Measurements from ENCODE around the gene RASSF4. TPM values are rescaled to one million over a fixed set of nuclear protein-coding genes. Genes with fewer than 3 reads are reported as not detected.

Gene RASSF4
- total RNA-seq, 1 experiment from 2014 or later: 1.8 TPM

DNA sequence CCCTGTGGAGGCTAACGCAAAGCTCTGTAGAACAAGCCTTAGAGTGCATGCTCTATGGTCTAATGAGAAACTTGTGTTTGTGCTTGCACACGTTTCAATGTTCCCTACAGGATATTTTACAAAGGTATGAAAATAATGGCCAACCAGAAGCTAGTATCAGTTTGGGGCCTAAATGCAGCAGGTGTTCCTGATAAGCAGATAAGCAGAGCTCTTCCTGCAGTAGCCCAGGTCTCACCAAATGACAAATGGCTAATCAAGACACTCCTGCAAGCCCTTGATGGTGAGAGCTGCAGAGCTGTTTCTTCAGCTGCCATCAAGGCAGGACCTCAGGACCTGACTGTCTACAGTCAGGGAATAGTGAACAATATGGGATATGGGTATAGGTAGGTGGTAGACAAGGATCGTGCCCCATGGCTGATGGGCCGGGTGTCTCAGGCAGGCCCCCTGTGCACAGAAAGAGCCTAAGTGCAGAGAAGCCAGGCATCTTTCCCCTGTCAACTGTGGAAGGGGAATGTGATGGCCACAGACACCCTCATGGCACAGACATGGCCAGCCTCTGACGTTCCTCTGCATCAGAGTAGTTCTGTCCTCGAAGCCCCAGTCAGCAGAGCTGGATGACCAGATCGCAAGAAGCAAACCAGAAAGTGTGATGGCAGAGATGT, 23.2 kb upstream of the RASSF4 start:
- in situ Hi-C loops (cut with HindIII; ENCODE audit: low pct_unique_long_range_greater_than_20kb, low sequenced_read_pairs): no loop called here
- DNase-seq (ENCODE audit: low read depth, low spot score): no peak

DNA sequence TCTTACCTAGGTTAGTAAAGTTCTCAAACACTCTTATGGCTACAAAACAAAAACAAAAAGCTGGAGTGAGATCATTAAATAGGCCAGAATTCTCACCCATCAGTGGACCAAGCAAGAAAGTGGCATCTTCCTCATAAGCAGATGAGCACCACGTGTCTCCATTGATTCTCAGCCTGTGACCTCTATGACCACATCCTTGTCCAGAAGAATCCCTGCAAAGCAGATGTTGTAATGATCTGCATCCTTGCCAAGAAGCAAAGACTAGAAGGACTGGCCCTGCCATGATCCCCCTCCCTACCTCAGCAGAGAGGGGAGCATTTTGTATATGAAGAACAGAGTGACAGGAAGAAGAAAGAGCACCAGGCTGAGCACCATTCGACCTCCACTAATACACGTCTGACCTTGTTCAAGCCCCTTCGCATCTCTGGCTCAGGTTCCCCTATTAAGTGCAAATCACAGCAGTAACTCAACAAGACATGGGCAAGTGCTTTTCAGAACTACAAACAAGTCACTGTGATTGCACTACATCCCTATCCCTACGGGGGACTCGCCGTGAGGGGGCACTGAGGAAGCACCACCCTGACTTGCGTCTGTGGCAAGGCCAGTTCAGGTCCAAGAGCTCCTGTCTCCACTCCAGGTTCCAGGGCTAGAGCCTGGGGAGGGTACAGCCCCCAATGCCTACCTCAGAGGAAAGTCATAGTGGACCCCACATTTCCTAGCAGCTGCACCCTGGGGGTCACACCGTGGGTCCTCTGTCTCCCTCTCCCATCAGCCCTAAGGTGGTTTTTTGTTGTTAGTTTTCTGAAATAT, 22.2 kb upstream of the RASSF4 start:
- DNase-seq (ENCODE audit: low read depth, low spot score): no peak
- in situ Hi-C loops (cut with HindIII; ENCODE audit: low pct_unique_long_range_greater_than_20kb, low sequenced_read_pairs): no loop called here

GRCh38 chr10:44938956-44939355, 20.6 kb upstream of the RASSF4 start:
- no peak for DNase-seq (ENCODE audit: low read depth, low spot score)
- in situ Hi-C loops (cut with HindIII; ENCODE audit: low pct_unique_long_range_greater_than_20kb, low sequenced_read_pairs): no loop called here

DNA sequence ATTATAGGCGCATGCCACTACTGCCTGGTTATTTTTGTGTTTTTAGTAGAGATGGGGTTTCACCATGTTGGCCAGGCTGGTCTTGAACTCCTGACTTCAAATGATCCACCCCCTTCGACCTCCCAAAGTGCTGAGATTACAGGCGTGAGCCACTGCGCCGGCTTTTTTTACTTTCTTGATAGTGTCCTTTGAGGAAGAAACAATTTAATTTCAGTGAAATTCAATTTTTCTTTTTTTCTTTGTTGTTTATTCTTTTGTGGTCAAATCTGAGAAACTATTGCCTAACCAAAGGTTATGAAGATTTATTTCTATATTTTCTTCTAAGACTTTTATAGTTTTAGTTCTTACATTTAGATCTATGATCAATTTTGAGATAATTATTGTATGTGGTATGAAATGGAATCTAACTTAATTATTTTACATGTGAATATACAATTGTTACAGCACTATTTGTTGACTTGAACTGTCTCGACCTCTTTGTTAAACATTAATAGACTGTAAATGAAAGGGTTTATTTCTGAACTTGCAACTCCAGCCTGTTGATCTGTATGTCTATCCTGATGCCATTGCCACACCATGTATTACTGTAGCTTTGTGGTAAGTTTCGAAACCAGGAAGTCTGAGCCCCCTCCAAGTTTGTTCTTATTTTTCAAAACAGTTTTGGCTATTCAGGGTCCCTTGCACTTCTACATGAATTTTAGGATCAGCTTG, 19.8 kb upstream of the RASSF4 start:
- DNase-seq (ENCODE audit: low read depth, low spot score): no peak
- in situ Hi-C loops (cut with HindIII; ENCODE audit: low pct_unique_long_range_greater_than_20kb, low sequenced_read_pairs): no loop called here

- in situ Hi-C loops (cut with HindIII; ENCODE audit: low pct_unique_long_range_greater_than_20kb, low sequenced_read_pairs): no loop called here
Measured at GRCh38 chr10:44944354-44944753, 15.2 kb upstream of the RASSF4 start.

GRCh38 chr10:44946205-44946604, 13.4 kb upstream of the RASSF4 start:
- in situ Hi-C loops (cut with HindIII; ENCODE audit: low pct_unique_long_range_greater_than_20kb, low sequenced_read_pairs): no loop called here
- DNase-seq (ENCODE audit: low read depth, low spot score): no peak

More at GRCh38 chr10:44944354-44944753, 15.2 kb upstream of the RASSF4 start:
- DNase-seq (ENCODE audit: low read depth, low spot score): no peak

DNA sequence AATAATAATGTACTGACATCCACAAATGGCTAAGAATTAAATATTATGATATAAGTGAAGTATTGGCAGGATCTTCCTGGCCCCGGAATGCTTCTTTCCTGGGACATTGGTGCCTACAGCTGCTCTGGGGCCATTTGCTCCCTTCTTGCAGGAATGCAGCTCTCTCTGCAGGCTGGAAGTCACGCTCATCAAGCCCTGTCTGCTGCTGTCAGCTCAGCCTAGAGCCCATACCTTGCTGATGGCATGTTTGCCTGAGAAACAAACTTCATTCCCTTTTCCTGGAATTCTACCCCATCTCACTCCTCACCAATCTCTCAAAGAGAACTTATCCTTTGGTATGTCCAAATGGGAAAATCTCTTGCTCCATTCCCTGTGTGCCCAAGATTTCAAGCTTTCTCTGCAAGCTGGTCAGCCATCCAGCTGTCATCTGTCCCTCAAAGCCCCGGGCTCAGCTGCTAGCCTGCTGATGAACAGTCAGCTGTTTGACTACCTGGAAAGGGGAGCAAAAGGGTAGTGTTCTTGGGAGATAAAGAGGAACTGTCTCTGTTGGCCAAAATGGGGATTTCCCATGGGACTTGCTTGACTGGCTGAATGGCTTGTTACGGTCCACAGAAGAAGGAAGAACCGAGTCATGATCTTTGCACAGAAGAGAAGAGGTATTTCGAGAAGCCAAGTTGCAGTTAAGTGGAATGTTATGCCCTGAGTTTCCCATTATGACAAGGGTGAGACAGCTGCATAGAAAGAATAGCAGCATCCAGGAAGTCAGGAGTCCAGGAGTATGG, 12.0 kb upstream of the RASSF4 start:
- in situ Hi-C loops (cut with HindIII; ENCODE audit: low pct_unique_long_range_greater_than_20kb, low sequenced_read_pairs): no loop called here
- DNase-seq (ENCODE audit: low read depth, low spot score): peak; percentile 33

DNA sequence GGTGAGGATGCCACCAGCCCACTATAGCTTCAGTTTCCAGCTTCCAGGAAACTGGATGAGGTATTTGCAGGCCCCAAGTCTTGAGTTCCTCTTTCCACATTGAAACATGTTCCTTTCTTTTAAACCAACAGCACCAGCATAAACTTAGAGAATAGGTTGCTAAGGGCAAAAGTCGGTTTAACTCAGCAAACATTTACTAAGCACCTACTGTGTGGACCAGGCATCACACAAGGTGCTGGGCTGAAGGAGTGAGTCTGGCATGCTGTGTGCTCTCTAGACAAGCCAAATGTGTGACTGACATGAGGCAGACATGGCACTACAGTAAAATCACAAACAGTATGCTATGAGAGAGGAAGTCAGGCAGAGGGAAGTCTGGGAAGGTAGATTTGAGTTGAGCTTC, 11.0 kb upstream of the RASSF4 start:
- no peak for DNase-seq (ENCODE audit: low read depth, low spot score)
- in situ Hi-C loops (cut with HindIII; ENCODE audit: low pct_unique_long_range_greater_than_20kb, low sequenced_read_pairs): no loop called here

GRCh38 chr10:44949127-44949802, 10.3 kb upstream of the RASSF4 start:
- in situ Hi-C loops (cut with HindIII; ENCODE audit: low pct_unique_long_range_greater_than_20kb, low sequenced_read_pairs): no loop called here
- no peak for DNase-seq (ENCODE audit: low read depth, low spot score)

DNA sequence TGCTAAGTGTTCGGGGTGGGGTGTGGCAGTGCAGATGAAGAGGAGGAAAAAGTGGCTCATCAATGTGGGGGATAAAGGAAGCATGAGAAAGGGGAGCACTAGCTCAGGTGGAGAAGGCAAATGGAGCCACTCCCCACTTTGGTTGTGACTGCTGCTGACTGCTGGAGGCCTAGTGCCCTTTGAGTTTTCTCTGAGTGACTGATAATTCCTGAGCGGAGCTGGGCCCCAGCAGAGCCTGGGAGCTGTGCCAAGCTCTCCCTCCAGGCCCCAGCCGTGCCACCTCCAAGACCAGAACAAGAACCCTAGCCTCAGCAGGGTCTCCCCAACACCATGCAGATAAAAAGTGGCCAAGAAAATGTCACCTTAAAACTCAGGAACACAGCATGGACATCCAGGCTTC, 9.7 kb upstream of the RASSF4 start:
- no peak for DNase-seq (ENCODE audit: low read depth, low spot score)
- in situ Hi-C loops (cut with HindIII; ENCODE audit: low pct_unique_long_range_greater_than_20kb, low sequenced_read_pairs): no loop called here

- no peak for DNase-seq (ENCODE audit: low read depth, low spot score)
Measured at GRCh38 chr10:44950326-44951225, 9.0 kb upstream of the RASSF4 start.

GRCh38 chr10:44951576-44952226, 7.9 kb upstream of the RASSF4 start:
- DNase-seq (ENCODE audit: low read depth, low spot score): no peak
- in situ Hi-C loops (cut with HindIII; ENCODE audit: low pct_unique_long_range_greater_than_20kb, low sequenced_read_pairs): no loop called here

More at GRCh38 chr10:44950326-44951225, 9.0 kb upstream of the RASSF4 start:
- in situ Hi-C loops (cut with HindIII; ENCODE audit: low pct_unique_long_range_greater_than_20kb, low sequenced_read_pairs): no loop called here

DNA sequence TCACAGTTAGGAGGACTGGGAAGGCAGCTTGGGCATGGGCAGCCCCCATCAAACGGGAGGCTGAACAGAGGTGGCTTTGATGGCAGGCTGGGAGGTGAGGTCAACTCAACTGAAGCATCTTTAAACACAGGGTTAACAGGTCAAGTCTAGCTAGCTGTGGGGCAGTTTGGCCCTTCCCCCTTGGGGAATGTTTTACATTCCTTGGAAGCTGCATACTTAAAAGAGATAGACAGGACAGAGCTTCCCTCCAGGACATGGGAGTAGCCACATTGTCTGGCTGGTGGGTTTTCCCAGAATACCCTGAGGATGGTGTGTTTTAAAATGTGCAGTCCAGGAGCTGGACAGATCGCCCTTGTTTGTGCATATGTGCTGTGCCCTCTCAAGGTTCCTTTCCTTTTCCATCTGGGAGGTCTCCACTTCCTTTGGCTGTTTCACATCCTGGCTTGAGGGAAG, 6.8 kb upstream of the RASSF4 start:
- in situ Hi-C loops (cut with HindIII; ENCODE audit: low pct_unique_long_range_greater_than_20kb, low sequenced_read_pairs): no loop called here
- no peak for DNase-seq (ENCODE audit: low read depth, low spot score)

- DNase-seq (ENCODE audit: low read depth, low spot score): no peak
- in situ Hi-C loops (cut with HindIII; ENCODE audit: low pct_unique_long_range_greater_than_20kb, low sequenced_read_pairs): no loop called here
Measured at GRCh38 chr10:44954042-44954441, 5.6 kb upstream of the RASSF4 start.

- in situ Hi-C loops (cut with HindIII; ENCODE audit: low pct_unique_long_range_greater_than_20kb, low sequenced_read_pairs): no loop called here
- DNase-seq (ENCODE audit: low read depth, low spot score): no peak
Measured at GRCh38 chr10:44954962-44955361, 4.6 kb upstream of the RASSF4 start.
